HFF-Myc (cell line): Measurements from ENCODE around the gene SMYD3.

Experiments
- DNase-seq: peaks from one replicate; pipeline ENCODE4 v3.0.0-alpha.2; 2011; ENCODE audit warnings: low read depth; ENCODE audit errors: extremely low read depth
- H3K4me3 ChIP-seq: replicated peaks from 2 replicates; pipeline ENCODE4 v1.5.1; 2011; ENCODE audit warnings: low read depth, mild to moderate bottlenecking, control low read depth, low read length
- CTCF ChIP-seq: IDR thresholded peaks from 2 replicates; pipeline ENCODE4 v1.5.1; 2012; ENCODE audit warnings: mild to moderate bottlenecking, low read depth, low read length, control low read depth; ENCODE audit errors: missing control alignments

Gene SMYD3

DNA sequence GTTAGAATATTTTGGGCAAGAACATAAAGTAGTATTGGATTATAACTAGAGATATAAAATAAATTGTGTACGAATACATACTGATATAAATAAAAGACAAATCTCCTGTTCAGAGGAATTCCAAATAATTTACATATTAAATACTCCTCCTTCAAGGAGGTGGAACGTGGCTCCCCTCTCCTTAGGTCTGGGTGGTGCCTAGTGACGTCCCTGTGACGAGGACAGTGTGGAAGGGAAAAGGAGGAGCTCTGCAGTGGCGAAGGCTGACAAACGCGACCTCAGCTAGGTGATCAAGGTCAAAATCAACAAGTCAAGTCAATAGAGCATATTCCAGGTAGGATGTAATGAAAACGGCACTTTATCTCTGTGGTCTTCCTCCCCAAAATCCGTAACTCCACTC, 310.0 kb downstream of the SMYD3 start:
- no peak for TF ChIP-seq CTCF

DNA sequence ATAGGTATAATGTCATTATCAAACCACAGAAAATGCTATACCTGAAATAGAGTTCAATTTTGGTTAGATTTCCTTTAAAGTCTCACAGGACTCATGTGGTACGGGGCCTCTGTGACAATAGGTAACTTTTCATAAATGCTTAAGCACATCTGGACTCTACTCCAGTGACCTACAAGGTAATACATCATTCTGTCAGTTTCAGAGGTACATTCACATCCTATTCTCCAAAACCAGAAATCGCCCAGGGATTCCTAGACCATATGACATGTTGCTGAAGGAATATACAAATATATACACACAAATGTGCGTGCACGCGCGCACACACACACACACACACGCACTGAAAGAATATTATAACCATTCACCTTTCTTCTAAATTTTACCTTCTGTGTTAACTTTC, 311.8 kb downstream of the SMYD3 start:
- no peak for TF ChIP-seq CTCF
- H3K4me3 ChIP-seq = no peak overlapping the region
- DNase-seq = no peak

More for the DNA sequence above, 310.0 kb downstream of the SMYD3 start:
- H3K4me3 ChIP-seq = no peak overlapping the region
- DNase-seq = no peak

GRCh38 chr1:246193537-246193936, 313.5 kb downstream of the SMYD3 start:
- DNase-seq = no peak
- no peak for TF ChIP-seq CTCF
- no peak overlapping the region for H3K4me3 ChIP-seq

- H3K4me3 ChIP-seq = no peak overlapping the region
- TF ChIP-seq CTCF = no peak
- no peak for DNase-seq
Observed at GRCh38 chr1:246189126-246189525, 318.0 kb downstream of the SMYD3 start.

DNA sequence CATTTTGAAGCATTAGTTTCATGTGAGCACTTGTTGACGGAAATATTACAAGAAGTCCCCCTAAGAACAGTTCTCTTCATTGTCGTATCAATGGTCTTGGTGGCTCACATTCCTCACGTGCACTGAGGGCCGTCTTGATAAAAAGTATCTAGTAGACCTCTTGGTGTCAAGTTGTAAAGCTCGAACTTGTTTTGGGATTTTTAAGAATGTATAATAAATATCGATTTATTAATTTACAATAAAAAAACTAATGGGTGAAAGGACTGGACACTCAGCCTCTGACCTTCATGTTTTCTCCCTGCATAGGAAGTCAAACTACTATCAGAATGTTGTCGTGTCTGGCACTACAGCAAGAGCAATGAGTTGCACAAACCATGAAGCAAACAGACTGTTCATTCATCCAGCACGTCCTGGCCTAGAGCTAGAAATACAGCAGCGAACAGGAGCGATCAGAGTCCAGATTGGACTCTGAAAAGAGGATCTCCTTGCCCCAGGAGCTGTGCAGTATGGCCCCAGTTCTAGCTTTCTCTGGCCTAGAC, 319.2 kb downstream of the SMYD3 start:
- DNase-seq = no peak
- no peak for TF ChIP-seq CTCF
- no peak overlapping the region for H3K4me3 ChIP-seq

- TF ChIP-seq CTCF = no peak
- DNase-seq = no peak
- H3K4me3 ChIP-seq = no peak overlapping the region
Observed at GRCh38 chr1:246184503-246184902, 322.6 kb downstream of the SMYD3 start.
